SK-N-SH (cell line): ENCODE measurements around the gene AUTS2. TPM values are rescaled to one million over a fixed set of nuclear protein-coding genes. Genes with fewer than 3 reads are reported as not detected.

Experiments used
- CTCF ChIA-PET: fragments of 300-600, 350-600 bp; formaldehyde crosslinking; extraction: SDS; loops from one replicate; lab custom pipeline; 2021; lab: Yijun Ruan, JAX
- POLR2A ChIA-PET: fragments of 350-600 bp; sonication (Branson Sonifier 250); formaldehyde crosslinking; extraction: SDS; loops from one replicate; lab custom pipeline; 2020; ENCODE audit warnings: antibody characterized with exemption, inconsistent platforms; lab: Yijun Ruan, JAX
- DNase-seq: peaks from one replicate; pipeline ENCODE4 v3.0.0; 2012
- H2AFZ ChIP-seq: fragments of 200-600 bp; sonication (generic); 2 replicates; pipeline ENCODE4 v1.8.1; 2016; ENCODE audit warnings: antibody characterized with exemption, mild to moderate bottlenecking, low read depth
- H3F3A ChIP-seq: fragments of 200-600 bp; sonication (generic); replicated peaks from 2 replicates; pipeline ENCODE3; 2016; ENCODE audit warnings: antibody characterized with exemption, mild to moderate bottlenecking; ENCODE audit not compliant: insufficient read depth
- H3K27ac ChIP-seq, 2 experiments: fragments of 200-500 bp in 1 of 2; fragments of 200-600 bp in 1 of 2; sonication (Bioruptor generic) in 1 of 2; sonication (generic), shearing (Covaris generic) in 1 of 2; 2 replicates each; pipeline versions ENCODE4 v1.5.1 to v1.6.1; 2014 to 2016; ENCODE audit warnings: low read depth in 2 of 2, inconsistent platforms in 1 of 2, low read length in 1 of 2, mild to moderate bottlenecking in 1 of 2, mixed read lengths in 1 of 2
- H3K27me3 ChIP-seq: fragments of 200-600 bp; sonication (generic), shearing (Covaris generic); 2 replicates; pipeline ENCODE4 v1.6.1; 2016; ENCODE audit warnings: mixed run types; ENCODE audit not compliant: insufficient read depth
- H3K36me3 ChIP-seq, 2 experiments: fragments of 200-500 bp in 1 of 2; fragments of 200-600 bp in 1 of 2; sonication (Bioruptor generic) in 1 of 2; sonication (generic) in 1 of 2; replicated peaks in 1 of 2; 2 replicates each; pipeline versions ENCODE3 to v1.5.1; 2014 to 2016; ENCODE audit warnings: low read length in 1 of 2, mild to moderate bottlenecking in 1 of 2; ENCODE audit not compliant: insufficient read depth in 2 of 2, control insufficient read depth in 1 of 2
- H3K4me1 ChIP-seq, 2 experiments: fragments of 200-500 bp in 1 of 2; fragments of 200-600 bp in 1 of 2; sonication (Bioruptor generic) in 1 of 2; sonication (generic), shearing (Covaris generic) in 1 of 2; 2 replicates each; pipeline versions ENCODE4 v1.5.1 to v1.6.1; 2014 to 2016; ENCODE audit warnings: low read depth in 1 of 2, low read length in 1 of 2, mixed run types in 1 of 2; ENCODE audit not compliant: insufficient read depth in 2 of 2, control insufficient read depth in 1 of 2
- H3K4me2 ChIP-seq: fragments of 200-600 bp; sonication (generic), shearing (Covaris generic); 2 replicates; pipeline ENCODE4 v1.6.1; 2017; ENCODE audit warnings: mixed run types
- H3K4me3 ChIP-seq, 2 experiments: fragments of 200-500 bp in 1 of 2; fragments of 200-600 bp in 1 of 2; sonication (Bioruptor generic) in 1 of 2; sonication (generic), shearing (Covaris generic) in 1 of 2; 2 replicates each; pipeline versions ENCODE4 v1.5.1 to v1.8.1; 2014 to 2016; ENCODE audit warnings: low read depth in 2 of 2, inconsistent platforms in 1 of 2, low read length in 1 of 2, mild to moderate bottlenecking in 1 of 2, mixed read lengths in 1 of 2, moderate library complexity in 1 of 2
- H3K79me2 ChIP-seq: fragments of 200-600 bp; sonication (generic); 2 replicates; pipeline ENCODE4 v1.8.1; 2017; ENCODE audit warnings: mild to moderate bottlenecking; ENCODE audit not compliant: insufficient read depth
- H3K9ac ChIP-seq: fragments of 200-600 bp; sonication (generic); 2 replicates; pipeline ENCODE4 v1.6.1; 2017; ENCODE audit warnings: mixed run types
- H3K9me2 ChIP-seq: fragments of 200-600 bp; sonication (generic); 2 replicates; pipeline ENCODE4 v1.6.1; 2017; ENCODE audit warnings: mixed run types
- H3K9me3 ChIP-seq: fragments of 200-600 bp; sonication (generic); 2 replicates; pipeline ENCODE4 v1.6.1; 2017; ENCODE audit warnings: mixed run types, mild to moderate bottlenecking, moderate library complexity
- H4K20me1 ChIP-seq: fragments of 200-600 bp; sonication (generic); 2 replicates; pipeline ENCODE4 v1.6.1; 2017; ENCODE audit warnings: mild to moderate bottlenecking, mixed run types; ENCODE audit not compliant: insufficient read depth
- CHD2 ChIP-seq: fragments of 150-350 bp; IDR thresholded peaks from 2 replicates; pipeline ENCODE4 v1.6.1; 2018; ENCODE audit warnings: low read length; ENCODE audit not compliant: partially characterized antibody
- EP300 ChIP-seq, 2 experiments: IDR thresholded peaks; 2 replicates each; pipeline versions ENCODE4 v1.4.0 to v1.6.1; 2012; ENCODE audit warnings: borderline replicate concordance in 1 of 2, low read depth in 1 of 2, low read length in 1 of 2
- FOSL2 ChIP-seq: IDR thresholded peaks from 2 replicates; pipeline ENCODE4 v1.4.0; 2012; ENCODE audit warnings: low read depth, mild to moderate bottlenecking, moderate library complexity, borderline replicate concordance
- GABPA ChIP-seq: IDR thresholded peaks from 2 replicates; pipeline ENCODE4 v1.4.0; 2012; ENCODE audit warnings: low read depth, mild to moderate bottlenecking
- GATA2 ChIP-seq: sonication (generic); formaldehyde crosslinking; IDR thresholded peaks from 2 replicates; pipeline ENCODE4 v1.5.0; 2020; ENCODE audit warnings: mild to moderate bottlenecking, missing genetic modification reagents
- JUND ChIP-seq: IDR thresholded peaks from 2 replicates; pipeline ENCODE4 v1.4.0; 2012
- MAX ChIP-seq: IDR thresholded peaks from 2 replicates; pipeline ENCODE4 v1.4.0; 2012; ENCODE audit warnings: low read depth
- NFIC ChIP-seq: IDR thresholded peaks from 2 replicates; pipeline ENCODE4 v1.4.0; 2012; ENCODE audit warnings: borderline replicate concordance
- PBX3 ChIP-seq: IDR thresholded peaks from 2 replicates; pipeline ENCODE4; 2012
- POLR2AphosphoS5 ChIP-seq: IDR thresholded peaks from 2 replicates; pipeline ENCODE4 v1.6.1; 2012; ENCODE audit warnings: low read depth, low read length
- RAD21 ChIP-seq: IDR thresholded peaks from 2 replicates; pipeline ENCODE4 v1.6.1; 2012; ENCODE audit warnings: mild to moderate bottlenecking, low read length
- REST ChIP-seq: IDR thresholded peaks from 2 replicates; pipeline ENCODE4 v1.6.1; 2012; ENCODE audit warnings: mild to moderate bottlenecking, low read depth, low read length, moderate library complexity
- SIN3A ChIP-seq: IDR thresholded peaks from 2 replicates; pipeline ENCODE4 v1.6.1; 2012; ENCODE audit warnings: low read depth, mild to moderate bottlenecking, low read length, moderate library complexity, borderline replicate concordance
- SMC3 ChIP-seq: IDR thresholded peaks from 2 replicates; pipeline ENCODE4 v1.6.1; 2012; ENCODE audit warnings: low read depth, low read length, improper control_type of control experiment
- TCF12 ChIP-seq: IDR thresholded peaks from 2 replicates; pipeline ENCODE4 v1.4.0; 2012
- TEAD4 ChIP-seq: IDR thresholded peaks from 2 replicates; pipeline ENCODE4 v1.4.0; 2012; ENCODE audit warnings: mild to moderate bottlenecking, borderline replicate concordance; ENCODE audit not compliant: insufficient read depth
- USF2 ChIP-seq: fragments of 150-350 bp; IDR thresholded peaks from 2 replicates; pipeline ENCODE4 v1.6.1; 2017; ENCODE audit warnings: antibody characterized with exemption, low read length, low read depth, borderline replicate concordance
- YY1 ChIP-seq: IDR thresholded peaks from 2 replicates; pipeline ENCODE4 v1.4.0; 2012; ENCODE audit warnings: low read depth, mild to moderate bottlenecking
- ZBTB33 ChIP-seq: IDR thresholded peaks from 2 replicates; pipeline ENCODE4 v1.4.0; 2012; ENCODE audit warnings: low read depth, borderline replicate concordance
- WGBS: methylation state at CpG from one replicate; pipeline ENCODE4 v1.1.6; 2017; ENCODE audit warnings: low lambda C conversion rate; 5-methylcytosine and 5-hydroxymethylcytosine counted together
- polyA plus RNA-seq, 3 experiments: library from polyadenylated mRNA; depleted of rRNA; stranded (reverse); fragments of >200 nt; gene quantifications; 2 replicates each; pipeline ENCODE4 v1.2.3, GENCODE V29; 2012

Gene AUTS2
- polyA plus RNA-seq, 1 of the 3 experiments (the other 2 are of a cell fraction) = 15.6 TPM

GRCh38 chr7:69702357-69702756 lies 104.1 kb downstream of the AUTS2 start:
- no peaks in the 10 kb centered on the region for H3K9me2 ChIP-seq
- no peak overlapping the region for H2AFZ ChIP-seq
- no peaks in the 10 kb centered on the region for H3K9me3 ChIP-seq
- CTCF ChIA-PET = interaction anchor here (1.1 to 1.7 kb wide), 3 partner anchors 8 to 18 kb away, joined by 3 to 5 read pairs (median 4); no protein-coding TSS in a partner anchor
- no peak overlapping the region for H3K27ac ChIP-seq
- WGBS = 96% methylated on average over 1 of the region's 1 CpG
- H3K4me1 ChIP-seq = peaks cover 8 to 37% of the 10 kb centered on the region in 2 experiments; a peak in 3 of 4 replicates
- H3K27me3 ChIP-seq = no peaks in the 10 kb centered on the region
- peaks cover 20% of the 10 kb centered on the region for H3K79me2 ChIP-seq
- H3K4me2 ChIP-seq = no peak overlapping the region
- no peak overlapping the region for H3K9ac ChIP-seq
- H3F3A ChIP-seq = no peaks in the 10 kb centered on the region
- TF ChIP-seq TEAD4 (no peak), SIN3A (no peak), USF2 (no peak), CHD2 (no peak), SMC3 (no peak)
- DNase-seq = no peak
- no peak overlapping the region for H3K4me3 ChIP-seq
- peaks cover 81% of the 10 kb centered on the region for H4K20me1 ChIP-seq
- no peaks in the 10 kb centered on the region for H3K36me3 ChIP-seq
- POLR2A ChIA-PET = no interaction called here

GRCh38 chr7:69703099-69703498 lies 104.8 kb downstream of the AUTS2 start:
- Histone ChIP-seq H3K27ac (no peak overlapping the region), H4K20me1 (peaks cover 84% of the 10 kb centered on the region), H3K4me3 (no peak overlapping the region), H3K27me3 (no peaks in the 10 kb centered on the region), H3K4me2 (no peak overlapping the region), H3F3A (no peaks in the 10 kb centered on the region), H3K79me2 (peaks cover 20% of the 10 kb centered on the region), H3K9me2 (no peaks in the 10 kb centered on the region), H3K36me3 (no peaks in the 10 kb centered on the region), H2AFZ (no peak overlapping the region), H3K4me1 (peaks cover 8 to 35% of the 10 kb centered on the region in 2 experiments; a peak in 3 of 4 replicates), H3K9ac (no peak overlapping the region), H3K9me3 (no peaks in the 10 kb centered on the region)
- ChIA-PET POLR2A (no interaction called here), CTCF (interaction anchor here (1.1 to 1.7 kb wide), 4 partner anchors 13 to 28 kb away, joined by 3 to 5 read pairs (median 4); no protein-coding TSS in a partner anchor)
- 36% methylated on average over 2 of the region's 2 CpGs for WGBS
- peak; percentile 82 for TF ChIP-seq NFIC
- peak; percentile 60; the same call in 1 of the 2 replicates for TF ChIP-seq FOSL2
- no peak for TF ChIP-seq USF2
- TF ChIP-seq MAX = no peak
- TF ChIP-seq YY1 = no peak
- TF ChIP-seq REST = no peak
- TF ChIP-seq EP300 (IDR thresholded peaks at IDR 0.05; ENCODE audit: borderline replicate concordance in 1 of 2, low read depth in 1 of 2, low read length in 1 of 2) = no peak
- TF ChIP-seq JUND = peak; percentile 62; the same call in 1 of the 2 replicates
- TF ChIP-seq PBX3 = peak; percentile 50
- no peak for TF ChIP-seq RAD21
- TF ChIP-seq GABPA = no peak
- no peak for TF ChIP-seq POLR2AphosphoS5
- peak; percentile 79 for TF ChIP-seq TCF12
- 0 out of 2 replicates have a peak, but pooled peaks have one; percentile 17 for TF ChIP-seq ZBTB33
- no peak for TF ChIP-seq GATA2 (CRISPR knock-in tag)
- no peak for TF ChIP-seq SMC3
- no peak for DNase-seq
